Endothelial cell of umbilical vein (primary cell): ENCODE results near the gene PHYH. TPM values are rescaled to one million over a fixed set of nuclear protein-coding genes. Genes with fewer than 3 reads are reported as not detected.
"Not testable (repeated sequence)": the region's sequence is repeated elsewhere in the genome, so short reads cannot be mapped to it uniquely, and the experiment has no call there.

Experiments used
- BruUV-seq: library from RNA; stranded (reverse); fragments of 400-500 nt; replicated peaks from 2 replicates; lab custom pipeline; 2021; lab: Mats Ljungman, UMichigan
- CTCF ChIA-PET: fragments of 300-600, 350-600 bp; sonication (Branson Sonifier 250); formaldehyde crosslinking; loops from one replicate; lab custom pipeline; 2021; ENCODE audit warnings: antibody characterized with exemption, inconsistent platforms; lab: Charles Lee
- POLR2A ChIA-PET: fragments of 300-600, 350-600 bp; sonication (Branson Sonifier 250); formaldehyde crosslinking; loops from one replicate; lab custom pipeline; 2021; ENCODE audit warnings: antibody characterized with exemption, inconsistent platforms; lab: Charles Lee
- DNase-seq: peaks from one replicate; pipeline ENCODE4 v3.0.0-alpha.2; 2011; ENCODE audit warnings: low read depth, low spot score
- FAIRE-seq: peaks from 2 replicates; lab custom pipeline; 2011; peaks lifted over from hg19 to GRCh38; lab: Jason Lieb, UNC
- H2AFZ ChIP-seq: 2 replicates; pipeline ENCODE4 v1.6.0; 2012; ENCODE audit warnings: low read depth, low read length, control low read depth, inconsistent platforms
- H3K27ac ChIP-seq: 2 replicates; pipeline ENCODE4 v1.5.1; 2011; ENCODE audit warnings: low read depth, mild to moderate bottlenecking, control low read depth, low read length, moderate library complexity; ENCODE audit not compliant: insufficient read depth
- H3K27me3 ChIP-seq, 2 experiments: 2 replicates each; pipeline versions ENCODE4 v1.6.0 to v1.6.1; 2011; ENCODE audit warnings: low read length in 2 of 2, mixed read lengths in 1 of 2; ENCODE audit not compliant: control insufficient read depth in 2 of 2, insufficient read depth in 2 of 2
- H3K36me3 ChIP-seq, 2 experiments: 2 replicates in 1 of 2; 3 replicates in 1 of 2; pipeline ENCODE4 v1.5.1; 2011; ENCODE audit warnings: low read length in 2 of 2, mild to moderate bottlenecking in 1 of 2, moderate library complexity in 1 of 2; ENCODE audit not compliant: control insufficient read depth in 2 of 2, insufficient read depth in 2 of 2; ENCODE audit errors: extremely low read depth in 1 of 2
- H3K4me1 ChIP-seq: 3 replicates; pipeline ENCODE4 v1.5.1; 2011; ENCODE audit warnings: mild to moderate bottlenecking, low read length; ENCODE audit not compliant: control insufficient read depth, insufficient read depth; ENCODE audit errors: extremely low read depth
- H3K4me2 ChIP-seq: 2 replicates; pipeline ENCODE4 v1.6.1; 2011; ENCODE audit warnings: low read length, control low read depth, mixed read lengths; ENCODE audit not compliant: insufficient read depth
- H3K4me3 ChIP-seq, 3 experiments: fragments of 200-600 bp in 1 of 3; sonication (generic), shearing (Covaris generic) in 1 of 3; replicated peaks in 1 of 3; 2 replicates each; pipeline ENCODE4 v1.5.1; 2011 to 2016; ENCODE audit warnings: control low read depth in 3 of 3, low read length in 3 of 3, mild to moderate bottlenecking in 2 of 3, inconsistent platforms in 1 of 3, low read depth in 1 of 3, moderate library complexity in 1 of 3; ENCODE audit not compliant: insufficient read depth in 1 of 3
- H3K79me2 ChIP-seq: 2 replicates; pipeline ENCODE4 v1.6.0; 2012; ENCODE audit warnings: low read length, inconsistent platforms; ENCODE audit not compliant: control insufficient read depth, insufficient read depth
- H3K9ac ChIP-seq: replicated peaks from 2 replicates; pipeline ENCODE3; 2011; ENCODE audit warnings: low read length, control low read depth; ENCODE audit not compliant: insufficient read depth; ENCODE audit errors: extremely low read depth
- H3K9me1 ChIP-seq: replicated peaks from 3 replicates; pipeline ENCODE4 v1.6.0; 2011; ENCODE audit warnings: mild to moderate bottlenecking, low read length; ENCODE audit not compliant: control insufficient read depth, insufficient read depth; ENCODE audit errors: extremely low read depth
- H3K9me3 ChIP-seq: replicated peaks from 2 replicates; pipeline ENCODE4 v1.5.1; 2012; ENCODE audit warnings: low read length, inconsistent platforms; ENCODE audit not compliant: control insufficient read depth, insufficient read depth
- H4K20me1 ChIP-seq: replicated peaks from 2 replicates; pipeline ENCODE3; 2011; ENCODE audit warnings: mild to moderate bottlenecking, low read length; ENCODE audit not compliant: control insufficient read depth, insufficient read depth; ENCODE audit errors: extremely low read depth
- EZH2 ChIP-seq: IDR thresholded peaks from 2 replicates; pipeline ENCODE4 v1.6.1; 2012; ENCODE audit warnings: borderline replicate concordance, low read depth, mild to moderate bottlenecking, moderate library complexity, low read length, inconsistent platforms; ENCODE audit not compliant: severe bottlenecking
- FOS ChIP-seq: IDR thresholded peaks from 2 replicates; pipeline ENCODE4 v1.6.1; 2011; ENCODE audit warnings: mild to moderate bottlenecking, low read length, moderate library complexity, borderline replicate concordance; ENCODE audit not compliant: insufficient read depth
- GATA2 ChIP-seq: IDR thresholded peaks from 2 replicates; pipeline ENCODE4 v1.7.0; 2011; ENCODE audit warnings: low read depth, mild to moderate bottlenecking, moderate library complexity, mixed read lengths, low read length; ENCODE audit not compliant: insufficient read length, insufficient read depth
- JUN ChIP-seq: IDR thresholded peaks from 2 replicates; pipeline ENCODE4 v1.6.1; 2011; ENCODE audit warnings: borderline replicate concordance, low read depth; ENCODE audit not compliant: insufficient read length, insufficient read depth
- MAX ChIP-seq: IDR thresholded peaks from 2 replicates; pipeline ENCODE4 v1.6.1; 2011; ENCODE audit not compliant: insufficient read depth, insufficient read length
- MYC ChIP-seq: IDR thresholded peaks from one replicate; pipeline ENCODE4 v1.6.1; 2011; ENCODE audit warnings: mild to moderate bottlenecking, low read depth, low read length
- POLR2A ChIP-seq: IDR thresholded peaks from 2 replicates; pipeline ENCODE4 v1.6.1; 2012; ENCODE audit warnings: low read depth, mild to moderate bottlenecking, control low read depth, low read length
- POLR2AphosphoS5 ChIP-seq: IDR thresholded peaks from 2 replicates; pipeline ENCODE4 v1.6.1; 2012; ENCODE audit warnings: low read depth, mild to moderate bottlenecking, control low read depth, low read length, moderate library complexity; ENCODE audit not compliant: insufficient read depth
- dilution Hi-C: fragments of 300-500 bp; cut with MboI; formaldehyde crosslinking; loops from one replicate; pipeline ENCODE4 v1.15.0; 2019; ENCODE audit warnings: low sequenced_read_pairs; ENCODE audit not compliant: extremely low pct_ligation_motif_present
- intact Hi-C: fragments of 100-400 bp; cut with micrococcal nuclease; formaldehyde crosslinking; loops from one replicate; pipeline ENCODE4 v1.10.0; 2022
- polyA plus RNA-seq, 4 experiments: library from polyadenylated mRNA; depleted of rRNA in 3 of 4; stranded (reverse) in 3 of 4; unstranded in 1 of 4; fragments of >200 nt; gene quantifications; 2 replicates each; pipeline versions ENCODE4 v1.2.1 to v1.2.3, GENCODE V29; 2011 to 2012; ENCODE audit warnings: missing spikeins in 1 of 4
- total RNA-seq: library from RNA; stranded (reverse); gene quantifications from 2 replicates; pipeline ENCODE4 v1.2.3, GENCODE V29; 2021
- TF ChIP-seq, protein P1 (sequence below), 2 donors: IDR thresholded peaks; 1 replicate in 1 of 2; 2 replicates in 1 of 2; pipeline ENCODE4 v1.5.1; 2011; ENCODE audit warnings: low read length in 2 of 2, mild to moderate bottlenecking in 2 of 2, moderate library complexity in 2 of 2, control low read depth in 1 of 2, inconsistent platforms in 1 of 2, low read depth in 1 of 2; ENCODE audit not compliant: insufficient read depth in 1 of 2; ENCODE audit errors: extremely low read depth in 1 of 2

PHYH gene
- total and polyA plus RNA-seq, 2 donors (not counting 3 experiments of a cell fraction or from before 2014, with no cell fraction given): 4.7 to 9.4 TPM

GRCh38 chr10:13242260-13242659 is 57.6 kb downstream of the PHYH start:
- H3K36me3 ChIP-seq, DNase-seq, H3K79me2 ChIP-seq, H3K4me3 ChIP-seq, H3K27ac ChIP-seq, H3K4me2 ChIP-seq, H2AFZ ChIP-seq, H3K9me3 ChIP-seq, BruUV-seq, H4K20me1 ChIP-seq, CTCF ChIA-PET, H3K9me1 ChIP-seq, H3K9ac ChIP-seq, intact Hi-C loops, POLR2A ChIA-PET, dilution Hi-C loops, FAIRE-seq, H3K4me1 ChIP-seq, H3K27me3 ChIP-seq: not testable (repeated sequence)

- Histone ChIP-seq H3K79me2 (no peaks in the 10 kb centered on the region), H3K9me3 (no peaks in the 10 kb centered on the region), H4K20me1 (no peaks in the 10 kb centered on the region), H2AFZ (no peak overlapping the region), H3K27me3 (no peaks in the 10 kb centered on the region), H3K27ac (no peak overlapping the region), H3K9ac (no peak overlapping the region), H3K36me3 (no peaks in the 10 kb centered on the region), H3K9me1 (no peaks in the 10 kb centered on the region), H3K4me1 (no peaks in the 10 kb centered on the region), H3K4me2 (no peak overlapping the region), H3K4me3 (no peak overlapping the region)
- FAIRE-seq (no peak), DNase-seq (no peak)
- dilution Hi-C loops: no loop called here
- no TSS peak for BruUV-seq
- POLR2A ChIA-PET: no interaction called here
- CTCF ChIA-PET: no interaction called here
- intact Hi-C loops: no loop called here
- TF ChIP-seq POLR2AphosphoS5 (no peak), EZH2 (no peak), MYC (no peak), JUN (no peak), GATA2 (no peak), FOS (no peak), MAX (no peak), POLR2A (no peak)
- TF ChIP-seq, protein P1, sequence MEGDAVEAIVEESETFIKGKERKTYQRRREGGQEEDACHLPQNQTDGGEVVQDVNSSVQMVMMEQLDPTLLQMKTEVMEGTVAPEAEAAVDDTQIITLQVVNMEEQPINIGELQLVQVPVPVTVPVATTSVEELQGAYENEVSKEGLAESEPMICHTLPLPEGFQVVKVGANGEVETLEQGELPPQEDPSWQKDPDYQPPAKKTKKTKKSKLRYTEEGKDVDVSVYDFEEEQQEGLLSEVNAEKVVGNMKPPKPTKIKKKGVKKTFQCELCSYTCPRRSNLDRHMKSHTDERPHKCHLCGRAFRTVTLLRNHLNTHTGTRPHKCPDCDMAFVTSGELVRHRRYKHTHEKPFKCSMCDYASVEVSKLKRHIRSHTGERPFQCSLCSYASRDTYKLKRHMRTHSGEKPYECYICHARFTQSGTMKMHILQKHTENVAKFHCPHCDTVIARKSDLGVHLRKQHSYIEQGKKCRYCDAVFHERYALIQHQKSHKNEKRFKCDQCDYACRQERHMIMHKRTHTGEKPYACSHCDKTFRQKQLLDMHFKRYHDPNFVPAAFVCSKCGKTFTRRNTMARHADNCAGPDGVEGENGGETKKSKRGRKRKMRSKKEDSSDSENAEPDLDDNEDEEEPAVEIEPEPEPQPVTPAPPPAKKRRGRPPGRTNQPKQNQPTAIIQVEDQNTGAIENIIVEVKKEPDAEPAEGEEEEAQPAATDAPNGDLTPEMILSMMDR (IDR thresholded peaks at IDR 0.05; ENCODE audit: extremely low read depth in 1 of 2, insufficient read depth in 1 of 2, low read depth in 1 of 2, low read length in 2 of 2): no peak
Observed at GRCh38 chr10:13241613-13242012, 58.3 kb downstream of the PHYH start.
